Suprapubic skin (tissue), 3 donors: Measurements from ENCODE around the gene TUBA4A.

Source experiments
- CTCF ChIP-seq, 2 donors: fragments of 200-600 bp in 1 of 2; fragments of 450-650 bp in 1 of 2; sonication (generic) in 1 of 2; IDR thresholded peaks; one replicate each; pipeline ENCODE4 v1.5.1; 2016 to 2019; ENCODE audit warnings: antibody characterized with exemption in 2 of 2, mild to moderate bottlenecking in 1 of 2, moderate library complexity in 1 of 2
- POLR2A ChIP-seq, 2 donors: fragments of 450-650 bp; IDR thresholded peaks; one replicate each; pipeline ENCODE4 v1.6.1; 2017; ENCODE audit warnings: antibody characterized with exemption in 2 of 2, mild to moderate bottlenecking in 2 of 2, moderate library complexity in 2 of 2

- no peak for TF ChIP-seq CTCF (IDR thresholded peaks at IDR 0.05)
- no peak for TF ChIP-seq POLR2A (IDR thresholded peaks at IDR 0.05)
These were observed 25.0 kb upstream of the TUBA4A start for GRCh38 chr2:219278655-219279150.
